ENCODE measurements around the gene LMNA. TPM values are rescaled to one million over a fixed set of nuclear protein-coding genes. Genes with fewer than 3 reads are reported as not detected.
A peak's percentile ranks its signal among the peaks of the same experiment; 100 is the strongest.

The LMNA gene
- total RNA-seq, 4 donors from 2014 or later: 574 to 977 (median 714) TPM

DNA sequence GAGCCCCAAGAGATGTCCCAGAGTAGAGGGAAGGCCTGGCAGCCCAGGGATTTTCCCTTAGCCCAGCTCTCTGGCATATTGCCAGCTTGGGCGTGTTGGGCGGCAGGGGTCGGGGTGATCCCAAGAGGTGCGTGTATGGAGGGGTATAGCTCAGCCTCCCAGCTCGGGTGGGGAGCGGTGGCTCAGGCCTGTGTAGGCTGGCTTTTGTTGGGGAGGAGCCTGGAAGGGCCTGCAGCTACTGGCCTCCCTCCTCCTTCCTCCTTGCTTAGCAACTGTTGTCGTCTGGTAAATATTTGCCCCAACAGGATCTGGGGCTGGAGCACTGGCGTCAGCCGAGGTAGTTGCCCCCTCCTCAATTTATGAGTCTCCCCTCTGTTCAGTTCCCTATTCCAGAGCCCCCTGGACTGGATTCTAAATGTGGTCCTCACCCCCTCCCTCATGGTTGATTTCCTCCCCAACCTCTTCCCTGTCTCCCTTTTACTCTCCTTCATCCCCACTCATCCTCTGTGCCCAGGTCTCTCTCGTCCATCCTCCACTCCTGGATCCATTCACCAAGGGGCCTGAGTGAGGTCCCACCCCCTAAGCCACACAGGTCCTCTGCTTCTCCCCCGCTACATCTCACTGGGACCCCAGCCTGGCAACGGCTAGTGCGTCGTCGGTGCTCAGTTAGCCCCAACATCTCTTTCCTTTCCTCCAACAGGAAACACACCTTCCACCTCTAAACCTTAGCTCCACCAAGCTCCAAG lies 10.3 kb upstream of the LMNA start:
- Histone ChIP-seq H3K27me3 (no peaks in the 10 kb centered on the region), H3K27ac (peak overlapping the region; percentile 98), H3K36me3 (no peaks in the 10 kb centered on the region), H3K4me3 (peak overlapping the region; percentile 43), H3K4me1 (peaks cover 88% of the 10 kb centered on the region), H3K9me3 (no peaks in the 10 kb centered on the region)
- peak; percentile 95 to 97 for DNase-seq (ENCODE audit: low spot score in 2 of 2)
- TF ChIP-seq POLR2AphosphoS5 (IDR thresholded peaks at IDR 0.05) (peak in 1 of 3 donors; percentile 88), POLR2A (IDR thresholded peaks at IDR 0.05) (peak in 1 of 2 donors; percentile 37), EP300 (IDR thresholded peaks at IDR 0.05) (no peak)
- TF ChIP-seq, protein P1, sequence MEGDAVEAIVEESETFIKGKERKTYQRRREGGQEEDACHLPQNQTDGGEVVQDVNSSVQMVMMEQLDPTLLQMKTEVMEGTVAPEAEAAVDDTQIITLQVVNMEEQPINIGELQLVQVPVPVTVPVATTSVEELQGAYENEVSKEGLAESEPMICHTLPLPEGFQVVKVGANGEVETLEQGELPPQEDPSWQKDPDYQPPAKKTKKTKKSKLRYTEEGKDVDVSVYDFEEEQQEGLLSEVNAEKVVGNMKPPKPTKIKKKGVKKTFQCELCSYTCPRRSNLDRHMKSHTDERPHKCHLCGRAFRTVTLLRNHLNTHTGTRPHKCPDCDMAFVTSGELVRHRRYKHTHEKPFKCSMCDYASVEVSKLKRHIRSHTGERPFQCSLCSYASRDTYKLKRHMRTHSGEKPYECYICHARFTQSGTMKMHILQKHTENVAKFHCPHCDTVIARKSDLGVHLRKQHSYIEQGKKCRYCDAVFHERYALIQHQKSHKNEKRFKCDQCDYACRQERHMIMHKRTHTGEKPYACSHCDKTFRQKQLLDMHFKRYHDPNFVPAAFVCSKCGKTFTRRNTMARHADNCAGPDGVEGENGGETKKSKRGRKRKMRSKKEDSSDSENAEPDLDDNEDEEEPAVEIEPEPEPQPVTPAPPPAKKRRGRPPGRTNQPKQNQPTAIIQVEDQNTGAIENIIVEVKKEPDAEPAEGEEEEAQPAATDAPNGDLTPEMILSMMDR (IDR thresholded peaks at IDR 0.05): no peak
- WGBS: 20% methylated on average over 9 of the region's 15 CpGs

DNA sequence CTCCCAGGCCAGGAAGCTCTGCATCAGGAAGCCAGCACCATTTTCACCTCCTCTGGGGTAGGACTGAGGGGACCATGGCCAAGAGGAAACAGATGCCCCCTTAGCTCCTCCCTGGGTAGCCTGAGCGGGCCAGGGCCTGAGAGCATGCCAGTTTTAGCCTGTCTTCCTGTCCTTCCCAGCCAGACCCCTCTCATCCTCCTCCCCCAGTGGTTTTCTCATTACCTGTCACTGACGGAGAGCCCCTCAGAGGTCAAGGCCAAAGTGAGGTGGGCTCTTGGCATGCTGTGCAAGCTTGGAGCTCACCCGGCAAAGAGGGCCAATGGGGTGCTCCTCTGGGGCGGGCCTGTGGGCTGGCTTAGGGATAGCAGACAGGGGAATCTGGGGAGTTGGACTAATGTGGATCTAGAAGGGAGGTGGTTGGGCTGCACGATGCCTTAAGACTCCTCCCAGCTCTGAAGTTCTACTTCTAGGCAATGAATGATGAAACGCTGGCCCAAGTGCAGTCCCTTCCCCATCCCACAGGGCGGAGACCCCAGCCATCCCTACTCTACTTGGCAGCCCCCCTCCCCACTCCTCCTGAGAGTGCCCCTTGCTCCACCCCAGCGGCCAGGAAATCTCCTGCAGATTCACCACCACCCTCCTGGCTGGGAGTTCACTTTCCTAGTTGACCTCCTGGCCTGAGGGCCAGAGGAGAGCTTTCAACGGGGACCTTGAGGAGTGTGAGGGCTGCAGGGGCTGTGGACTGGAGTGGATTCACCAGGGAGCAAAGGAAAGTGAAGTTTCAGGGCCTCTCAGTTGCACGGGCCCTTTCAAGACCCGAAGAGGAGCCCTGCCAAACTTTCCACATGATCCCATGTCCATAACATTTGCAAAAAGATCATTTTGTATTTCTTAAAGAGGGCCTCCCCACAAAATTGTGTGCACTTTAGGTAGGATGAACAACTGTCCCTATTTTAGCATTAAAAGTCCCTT lies 9.4 kb upstream of the LMNA start:
- Histone ChIP-seq H3K9me3 (no peaks in the 10 kb centered on the region), H3K4me3 (peak overlapping the region; percentile 43), H3K27ac (peak overlapping the region; percentile 98), H3K4me1 (peaks cover 86% of the 10 kb centered on the region), H3K27me3 (no peaks in the 10 kb centered on the region), H3K36me3 (no peaks in the 10 kb centered on the region)
- DNase-seq (ENCODE audit: low spot score in 2 of 2): peak in 1 of 2 donors; percentile 88
- TF ChIP-seq EP300 (IDR thresholded peaks at IDR 0.05): no peak
- TF ChIP-seq, protein P1 (IDR thresholded peaks at IDR 0.05): peak in 1 of 2 donors; percentile 19
- 8% methylated on average over 9 of the region's 11 CpGs for WGBS

DNA sequence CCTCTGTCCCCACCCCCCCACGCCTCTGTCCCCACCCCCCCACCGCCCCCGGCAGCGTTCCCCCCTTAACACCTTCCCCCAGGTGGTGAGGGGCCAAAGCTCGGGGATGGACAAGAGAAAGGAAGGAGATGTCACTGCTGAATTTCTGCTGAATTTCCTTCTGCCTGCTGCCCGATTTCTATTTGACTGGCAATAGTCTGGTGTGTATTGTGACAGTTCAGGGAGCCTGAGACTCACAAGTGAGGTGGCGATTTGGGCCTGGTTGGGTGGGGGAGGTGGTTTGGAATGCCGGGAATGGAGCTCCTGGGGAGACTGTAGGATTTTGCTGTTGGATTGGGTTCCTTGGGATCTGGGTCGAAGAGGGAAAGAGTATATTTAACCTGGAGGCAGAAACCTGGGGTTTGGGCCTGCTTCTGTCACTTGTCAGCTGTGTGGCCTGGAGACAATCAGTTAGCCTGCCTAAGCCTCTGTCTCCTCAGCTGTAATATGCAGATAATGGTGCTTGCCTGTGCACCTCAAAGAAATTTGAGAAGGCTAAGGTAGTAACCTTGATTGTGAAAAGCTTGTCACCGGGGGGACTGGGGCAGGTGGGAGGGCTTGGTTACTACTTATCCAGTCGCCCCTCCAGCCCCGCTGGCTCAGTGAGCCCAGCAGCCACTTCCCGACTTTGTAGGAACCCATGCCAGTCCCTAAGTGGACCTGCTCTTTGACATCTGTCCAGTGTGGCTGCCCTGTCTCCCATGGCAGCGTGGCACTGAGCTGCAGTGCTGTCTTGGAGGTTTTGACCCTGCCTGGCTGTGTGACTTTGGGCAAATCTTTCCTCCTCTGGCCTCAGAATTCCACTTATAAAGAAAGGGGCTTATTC lies 7.7 kb upstream of the LMNA start:
- no peaks in the 10 kb centered on the region for H3K9me3 ChIP-seq
- no peaks in the 10 kb centered on the region for H3K27me3 ChIP-seq
- H3K27ac ChIP-seq: peak overlapping the region; percentile 98
- no peaks in the 10 kb centered on the region for H3K36me3 ChIP-seq
- H3K4me3 ChIP-seq: peak overlapping the region; percentile 43
- TF ChIP-seq POLR2A (IDR thresholded peaks at IDR 0.05) (no peak), POLR2AphosphoS5 (IDR thresholded peaks at IDR 0.05) (no peak), EP300 (IDR thresholded peaks at IDR 0.05) (no peak)
- TF ChIP-seq, protein P1 (IDR thresholded peaks at IDR 0.05): no peak
- peak in 1 of 2 donors; percentile 86 for DNase-seq (ENCODE audit: low spot score in 2 of 2)
- H3K4me1 ChIP-seq: peaks cover 74% of the 10 kb centered on the region
- WGBS: 37% methylated on average over 9 of the region's 14 CpGs

DNA sequence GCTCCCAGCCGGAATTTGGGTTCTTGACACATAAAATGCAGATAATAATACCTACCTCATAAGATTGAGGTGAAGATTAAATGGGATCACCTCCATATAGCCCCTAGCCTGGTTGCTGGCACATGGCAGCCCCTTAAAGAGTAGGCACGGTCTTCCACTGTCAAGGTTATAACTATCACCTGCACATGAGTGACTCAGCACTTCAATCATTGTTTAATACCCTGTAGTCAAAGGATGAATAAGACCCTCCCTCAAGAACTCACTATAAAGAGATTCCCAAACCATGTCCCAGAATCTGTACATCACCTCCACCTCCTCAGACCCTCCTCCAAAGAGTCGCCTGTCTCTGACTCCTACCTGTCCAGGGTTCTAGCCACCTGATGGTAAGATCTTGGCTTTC lies 6.5 kb upstream of the LMNA start:
- 74% methylated on average over 3 of the region's 3 CpGs for WGBS

More for the DNA sequence above, 6.5 kb upstream of the LMNA start:
- H3K27me3 ChIP-seq: no peaks in the 10 kb centered on the region
- peak overlapping the region; percentile 17 for H3K27ac ChIP-seq
- no peak overlapping the region for H3K4me3 ChIP-seq
- H3K4me1 ChIP-seq: peaks cover 74% of the 10 kb centered on the region
- no peaks in the 10 kb centered on the region for H3K36me3 ChIP-seq
- no peaks in the 10 kb centered on the region for H3K9me3 ChIP-seq
- no peak for DNase-seq (ENCODE audit: low spot score in 2 of 2)
- no peak for TF ChIP-seq POLR2AphosphoS5 (IDR thresholded peaks at IDR 0.05)
- no peak for TF ChIP-seq EP300 (IDR thresholded peaks at IDR 0.05)
- TF ChIP-seq, protein P1 (IDR thresholded peaks at IDR 0.05): no peak
- TF ChIP-seq POLR2A (IDR thresholded peaks at IDR 0.05): no peak
